HG02840 (cell line): ENCODE data around the gene DDX6.
A peak's percentile ranks its signal among the peaks of the same experiment; 100 is the strongest.
"Not testable (repeated sequence)": the region's sequence is repeated elsewhere in the genome, so short reads cannot be mapped to it uniquely, and the experiment has no call there.

Experiments
- ATAC-seq: cut with Tn5 transposase; IDR thresholded peaks from one replicate; pipeline ENCODE4 v1.9.1; 2021; ENCODE audit warnings: mild to moderate bottlenecking, moderate library complexity, moderate number of reproducible peaks; ENCODE audit not compliant: unreplicated experiment, low FRiP score

Gene DDX6, protein sequence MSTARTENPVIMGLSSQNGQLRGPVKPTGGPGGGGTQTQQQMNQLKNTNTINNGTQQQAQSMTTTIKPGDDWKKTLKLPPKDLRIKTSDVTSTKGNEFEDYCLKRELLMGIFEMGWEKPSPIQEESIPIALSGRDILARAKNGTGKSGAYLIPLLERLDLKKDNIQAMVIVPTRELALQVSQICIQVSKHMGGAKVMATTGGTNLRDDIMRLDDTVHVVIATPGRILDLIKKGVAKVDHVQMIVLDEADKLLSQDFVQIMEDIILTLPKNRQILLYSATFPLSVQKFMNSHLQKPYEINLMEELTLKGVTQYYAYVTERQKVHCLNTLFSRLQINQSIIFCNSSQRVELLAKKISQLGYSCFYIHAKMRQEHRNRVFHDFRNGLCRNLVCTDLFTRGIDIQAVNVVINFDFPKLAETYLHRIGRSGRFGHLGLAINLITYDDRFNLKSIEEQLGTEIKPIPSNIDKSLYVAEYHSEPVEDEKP

DNA sequence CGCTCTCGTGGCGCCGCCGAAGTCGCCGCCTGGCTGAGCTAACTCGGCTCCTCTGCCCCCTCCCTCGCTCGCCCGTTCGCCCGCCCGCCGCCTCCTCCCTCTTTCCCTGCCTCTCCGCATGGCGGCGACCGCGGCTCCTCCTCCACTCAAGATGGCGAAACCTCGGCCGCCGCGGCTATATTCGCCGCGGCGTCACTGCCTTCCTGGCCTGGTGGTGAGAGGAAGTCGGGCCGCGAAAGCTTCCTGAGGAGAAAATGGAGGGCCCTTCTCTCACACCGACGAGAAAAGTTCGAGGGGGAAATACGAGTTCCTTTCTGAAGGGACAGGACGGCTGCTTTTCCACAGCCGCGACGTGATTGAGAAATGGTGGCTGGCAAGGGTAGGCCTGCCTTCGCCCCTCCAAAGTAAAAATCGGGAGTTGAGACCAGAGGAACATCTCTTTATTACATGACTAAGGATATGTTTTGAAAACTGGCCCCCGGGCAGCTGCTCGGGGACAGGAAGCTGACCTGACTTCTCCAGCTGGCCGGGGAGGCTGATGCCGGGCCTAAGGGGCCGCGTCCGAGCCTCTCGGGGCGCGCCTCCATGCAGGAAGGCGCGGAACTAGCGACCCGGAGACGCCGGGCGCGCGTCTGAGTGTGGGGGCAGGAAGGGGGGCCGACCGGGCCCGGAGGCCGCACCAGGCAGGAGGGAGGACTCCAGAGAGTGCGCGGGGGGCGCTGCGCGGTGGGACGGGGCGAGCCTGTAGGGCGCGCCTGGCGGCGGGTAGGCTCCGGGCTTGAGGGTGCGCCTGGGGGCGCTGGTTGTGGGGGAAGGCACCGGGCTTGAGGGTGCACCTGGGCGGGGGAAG lies at the start of gene DDX6:
Gene DDX6 (minus strand): TSS at position 54 of the 850 bp plus-strand sequence. CDS start 4,913 bp downstream, outside the sequence.
- peak; percentile 34 for ATAC-seq

DNA sequence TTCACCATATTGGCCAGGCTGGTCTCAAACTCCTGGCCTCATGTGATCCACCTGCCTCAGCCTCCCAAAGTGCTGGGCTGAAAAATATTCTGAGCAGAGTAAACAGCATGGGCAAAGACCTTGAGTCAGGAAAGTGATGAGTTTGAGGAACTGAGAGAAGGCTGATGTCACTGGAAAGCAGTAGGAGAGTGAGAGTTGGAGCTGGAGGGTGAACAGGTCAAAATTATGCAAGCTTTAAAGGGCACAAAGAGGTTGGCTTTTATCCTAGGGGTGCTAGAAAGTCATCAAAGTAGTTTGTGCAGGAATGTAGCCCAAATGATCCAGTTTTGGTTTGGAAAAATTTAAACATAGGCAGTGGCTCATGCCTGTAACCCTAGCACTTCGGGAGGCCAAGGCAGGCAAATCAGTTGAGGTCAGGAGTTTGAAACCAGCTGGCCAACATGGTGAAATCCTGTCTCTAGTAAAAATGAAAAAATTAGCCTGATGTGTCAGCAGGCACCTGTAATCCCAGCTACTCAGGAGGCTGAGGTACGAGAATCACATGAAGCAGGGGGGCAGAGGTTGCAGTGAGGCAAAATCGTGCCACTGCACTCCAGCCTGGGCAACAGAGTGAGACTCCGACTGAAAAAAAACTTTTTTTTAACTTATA lies 48.1 kb upstream of the DDX6 start:
- peak; percentile 52 for ATAC-seq

DNA sequence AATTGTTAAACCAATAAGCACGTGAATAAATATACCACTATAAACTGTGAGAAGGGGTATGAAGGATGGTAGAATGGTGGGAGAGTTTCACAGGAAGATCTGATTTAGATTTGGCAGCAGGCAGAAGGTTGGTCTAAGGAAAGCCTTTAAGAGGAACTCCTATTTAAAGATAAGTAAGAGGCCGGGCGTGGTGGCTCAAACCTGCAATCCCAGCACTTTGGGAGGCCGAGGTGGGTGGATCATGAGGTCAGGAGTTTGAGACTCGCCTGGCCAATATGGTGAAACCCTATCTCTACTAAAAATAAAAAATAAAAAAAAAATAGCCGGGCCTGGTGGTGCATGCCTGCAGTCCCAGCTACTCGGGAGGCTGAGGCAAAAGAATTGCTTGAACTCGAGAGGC lies 46.9 kb upstream of the DDX6 start:
- no peak for ATAC-seq

DNA sequence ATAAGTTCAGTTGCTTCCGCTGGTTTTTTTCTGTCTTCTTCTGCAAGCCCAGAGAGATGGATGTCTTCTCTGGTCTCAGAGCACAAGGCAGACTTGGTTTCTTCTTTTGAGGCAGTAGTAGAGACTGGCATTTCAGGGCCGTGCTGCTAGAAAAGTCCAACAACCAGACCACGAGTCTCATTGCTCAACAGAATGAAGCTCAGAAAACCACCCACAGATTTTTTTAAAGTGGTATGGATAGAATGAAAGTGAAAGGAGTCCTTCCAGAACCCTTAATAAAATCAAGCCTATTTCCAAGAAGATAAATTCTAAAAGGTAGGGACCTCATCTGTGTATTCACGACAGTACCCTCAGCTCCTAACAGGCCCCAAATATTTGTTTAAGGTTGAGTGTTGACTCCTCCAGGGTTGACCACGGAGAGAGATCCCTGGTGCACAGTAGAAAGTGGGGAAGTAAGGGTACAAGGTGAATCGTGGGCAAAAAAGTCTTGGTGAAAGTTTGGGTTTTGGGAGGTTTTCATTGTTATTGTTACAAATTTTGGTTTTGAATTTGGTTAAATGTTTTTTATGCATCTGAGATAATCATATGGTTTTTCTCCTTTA lies 43.6 kb upstream of the DDX6 start:
- no peak for ATAC-seq

DNA sequence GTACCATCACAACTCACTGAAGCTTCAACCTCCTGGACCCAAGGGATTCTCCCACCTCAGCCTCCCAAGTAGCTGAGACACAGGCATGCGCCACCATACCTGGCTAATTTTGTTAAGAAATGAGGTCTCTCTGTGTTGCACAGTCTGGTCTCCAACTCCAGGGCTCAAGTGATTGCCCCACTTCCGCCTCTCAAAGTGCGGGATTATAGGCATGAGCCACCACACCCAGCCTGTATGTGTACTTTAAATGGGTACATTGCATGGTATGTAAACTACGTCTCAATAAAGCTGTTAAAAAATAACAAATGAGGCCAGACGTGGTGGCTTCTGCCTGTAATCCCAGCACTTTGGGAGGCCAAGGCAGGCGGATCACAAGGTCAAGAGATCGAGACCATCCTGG lies 36.2 kb upstream of the DDX6 start:
- no peak for ATAC-seq

DNA sequence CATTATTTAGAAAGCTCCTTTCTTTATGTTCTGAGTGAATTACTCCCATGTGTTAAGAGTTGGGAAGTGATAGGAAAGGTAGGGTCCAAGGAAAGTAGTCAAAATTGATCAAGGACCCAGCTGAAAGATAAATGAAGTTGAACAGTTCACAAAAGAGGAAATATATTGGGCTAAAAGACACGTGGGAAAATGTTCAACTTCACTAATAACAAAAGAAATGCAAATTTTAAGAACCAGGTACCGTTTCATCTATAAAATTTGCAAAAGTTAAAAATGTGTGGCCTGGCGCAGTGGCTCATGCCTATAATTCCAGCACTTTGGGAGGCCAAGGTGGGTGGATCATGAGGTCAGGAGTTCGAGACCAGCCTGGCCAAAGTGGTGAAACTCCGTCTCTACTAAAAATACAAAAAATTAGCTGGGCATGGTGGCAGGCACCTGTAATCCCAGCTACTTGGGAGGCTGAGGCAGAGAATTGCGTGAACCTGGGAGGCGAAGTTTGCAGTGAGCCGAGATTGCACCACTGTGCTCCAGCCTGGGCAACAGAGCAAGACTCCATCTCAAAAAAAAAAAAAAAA lies 32.1 kb upstream of the DDX6 start:
- ATAC-seq = not testable (repeated sequence)

DNA sequence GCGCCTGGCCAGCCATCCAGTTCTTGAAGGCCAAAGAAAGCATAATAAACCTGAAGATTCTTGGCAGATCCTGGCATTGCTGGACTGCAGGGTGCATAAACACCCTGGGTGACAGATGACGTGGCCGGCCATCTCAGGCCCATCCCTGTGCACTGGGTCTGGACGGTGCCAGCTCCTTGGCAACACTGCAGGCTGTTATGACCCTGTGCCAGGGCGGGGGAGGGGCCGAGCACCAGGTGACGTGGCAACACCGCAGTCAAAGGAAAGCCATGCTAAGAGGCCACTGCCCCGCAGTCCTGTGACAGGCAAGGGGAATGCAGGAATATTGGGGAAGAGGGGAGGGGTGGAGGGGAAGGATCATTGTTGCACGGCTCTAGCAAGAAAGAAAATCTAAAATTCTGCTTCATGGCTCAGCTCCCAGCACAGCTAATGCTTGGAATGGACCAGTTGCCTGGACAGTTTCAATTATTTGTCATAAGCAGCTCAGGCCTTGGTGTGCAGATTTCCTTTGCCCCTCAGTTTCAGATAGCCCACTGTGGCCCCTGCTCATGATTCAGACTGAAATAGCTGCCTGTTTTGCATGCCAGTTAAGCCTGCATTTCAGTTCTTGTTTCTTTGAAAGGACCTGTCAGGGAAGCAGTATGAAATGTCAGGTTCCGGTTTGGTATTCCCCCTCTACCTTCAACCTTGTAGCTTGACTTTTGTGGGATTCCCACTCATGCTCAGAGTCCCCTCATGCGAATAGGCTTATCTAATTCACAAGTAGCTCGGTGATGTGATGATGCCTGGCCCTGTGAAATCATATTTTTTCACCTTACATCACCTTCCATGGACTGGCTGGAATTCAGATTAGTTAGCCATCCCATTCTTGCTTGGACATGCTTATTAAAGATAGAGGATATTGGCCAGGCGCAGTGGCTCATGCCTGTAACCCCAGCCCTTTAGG lies 29.7 kb upstream of the DDX6 start:
- ATAC-seq = peak; percentile 93

DNA sequence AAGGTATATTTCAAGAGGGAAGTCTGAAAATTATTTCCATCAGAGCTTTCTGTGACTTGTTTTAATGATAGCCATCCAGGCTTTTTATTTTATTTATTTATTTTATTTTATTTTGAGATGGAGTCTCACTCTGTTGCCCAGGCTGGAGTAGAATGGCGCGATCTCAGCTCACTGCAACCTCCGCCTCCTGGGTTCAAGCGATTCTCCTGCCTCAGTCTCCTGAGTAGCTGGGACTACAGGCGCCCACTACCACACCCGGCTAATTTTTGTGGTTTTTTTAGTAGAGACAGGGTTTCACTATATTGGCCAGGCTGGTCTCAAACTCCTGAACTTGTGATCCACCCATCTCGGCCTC lies 29.0 kb upstream of the DDX6 start:
- ATAC-seq = not testable (repeated sequence)

DNA sequence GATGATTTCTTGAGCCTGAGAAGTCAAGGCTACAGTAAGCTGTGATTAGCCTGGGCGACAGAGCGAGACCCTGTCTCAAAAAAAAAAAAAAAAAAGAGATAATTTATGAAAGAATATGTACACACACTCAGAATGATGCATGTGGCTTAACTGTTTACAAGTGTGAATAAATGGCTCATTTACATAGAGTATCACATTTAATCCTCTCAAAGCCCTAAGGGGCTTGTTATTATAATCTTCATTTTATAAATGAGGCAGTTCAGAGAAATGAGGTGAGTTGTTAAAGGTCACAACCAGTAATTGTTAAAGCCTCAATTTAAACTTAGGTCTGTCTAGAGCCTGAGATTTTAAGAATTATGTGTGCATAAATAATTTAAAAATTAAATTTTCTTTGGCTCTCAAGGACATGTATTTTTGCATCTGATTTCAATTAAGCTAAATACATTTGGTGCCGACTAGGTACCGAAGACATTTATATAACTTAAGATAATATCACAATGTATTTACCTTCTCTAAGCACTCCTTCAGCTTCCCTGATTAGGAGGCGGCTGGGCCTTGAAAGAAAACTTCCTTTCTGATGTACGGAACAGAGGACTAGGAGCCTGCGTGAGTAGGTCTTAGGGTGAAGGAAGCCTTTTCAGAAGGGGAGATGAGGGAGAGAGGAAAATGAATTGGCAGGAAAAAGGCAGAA lies 28.5 kb upstream of the DDX6 start:
- no peak for ATAC-seq

DNA sequence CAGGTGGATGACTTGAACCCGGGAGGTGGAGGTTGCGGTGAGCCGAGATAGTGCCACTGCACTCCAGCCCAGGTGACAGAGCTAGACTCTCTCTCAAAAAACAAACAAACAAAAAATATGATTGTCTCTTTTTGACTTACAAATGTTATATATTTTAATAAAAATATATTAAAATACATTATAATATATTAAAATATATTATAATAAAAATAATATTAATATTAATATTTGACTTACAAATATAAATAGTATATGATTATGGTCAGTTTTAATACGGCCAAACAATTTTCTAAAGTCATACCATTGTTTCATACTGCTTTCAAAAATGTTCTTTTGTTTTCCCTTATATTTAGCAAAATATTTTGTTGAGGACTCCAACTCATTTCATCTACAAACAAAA lies 27.2 kb upstream of the DDX6 start:
- no peak for ATAC-seq

DNA sequence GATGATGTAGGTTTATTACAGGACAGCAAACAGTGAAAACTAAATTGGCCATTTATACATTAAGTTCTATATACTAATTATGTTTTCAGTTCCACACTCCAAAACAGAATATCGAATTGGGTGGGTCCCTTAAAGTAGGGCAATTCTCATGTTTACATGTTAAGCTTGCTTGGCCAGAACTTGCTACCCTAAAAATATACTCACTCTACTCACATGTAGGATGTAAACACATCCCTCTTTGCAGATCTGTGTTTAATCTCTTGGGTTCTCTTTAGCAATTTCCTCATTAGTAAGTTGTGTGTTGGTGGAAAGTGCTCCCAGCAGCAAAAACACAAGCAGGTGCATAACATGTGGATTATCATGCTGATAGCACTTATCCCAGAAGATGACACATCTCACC lies 22.6 kb upstream of the DDX6 start:
- ATAC-seq = no peak

DNA sequence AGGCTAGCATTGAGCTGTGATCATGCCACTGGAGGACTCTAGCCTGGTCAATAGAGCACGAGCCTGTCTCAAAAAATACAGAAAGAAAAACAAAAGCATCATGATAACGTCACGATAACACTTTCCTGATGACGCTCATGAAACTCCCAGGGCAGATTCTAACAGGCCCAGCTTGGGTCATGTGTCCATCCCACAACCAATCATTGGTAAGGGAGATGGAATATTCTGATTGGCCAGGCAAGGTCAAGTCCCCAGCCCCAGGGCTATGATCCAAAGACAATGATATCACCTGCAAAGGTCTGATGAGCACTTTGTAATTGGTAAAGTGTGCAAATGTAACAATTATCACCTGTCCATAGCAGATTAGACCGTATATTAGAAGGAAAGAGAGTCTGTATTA lies 21.5 kb upstream of the DDX6 start:
- no peak for ATAC-seq

DNA sequence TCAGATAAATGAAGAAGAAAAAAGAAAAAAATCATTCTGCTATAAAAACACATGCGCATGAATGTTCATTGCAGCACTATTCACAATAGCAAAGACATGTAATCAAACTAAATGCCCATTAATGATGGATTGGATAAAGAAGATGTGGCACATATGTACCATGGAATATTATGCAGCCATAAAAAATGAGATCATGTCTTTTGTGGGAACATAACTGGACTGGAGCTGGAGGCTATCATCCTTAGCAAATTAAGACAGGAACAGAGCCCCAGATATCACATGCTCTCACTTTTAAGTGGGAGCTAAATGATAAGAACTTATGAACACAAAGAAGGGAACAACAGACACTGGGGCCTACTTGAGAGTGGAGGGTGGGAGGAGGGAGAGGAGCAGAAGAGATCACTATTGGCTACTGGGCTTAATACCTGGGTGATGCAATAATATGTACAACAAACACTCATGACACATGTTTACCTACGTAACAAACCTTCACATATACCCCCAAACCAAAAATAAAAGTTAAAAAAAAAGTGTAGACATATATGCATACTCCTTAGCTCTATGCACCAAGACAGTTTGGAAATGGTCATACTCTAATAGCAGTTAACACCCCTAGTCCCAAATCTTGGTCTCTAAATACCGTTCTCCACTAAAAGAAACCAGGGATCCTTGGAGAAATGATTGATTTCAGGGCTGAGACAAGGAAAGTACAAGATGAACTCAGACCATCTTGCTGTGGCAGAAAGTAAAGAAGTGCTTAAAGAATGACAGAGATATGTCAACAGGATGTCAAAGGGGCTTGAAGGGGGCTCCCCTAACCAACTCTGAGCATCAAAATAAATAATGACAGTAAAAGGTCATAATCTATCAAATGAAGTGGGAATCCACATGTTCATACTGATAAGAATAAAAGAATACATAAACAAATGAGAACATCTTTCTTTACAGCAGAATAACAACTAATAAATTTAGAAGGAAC lies 17.1 kb upstream of the DDX6 start:
- ATAC-seq = no peak

DNA sequence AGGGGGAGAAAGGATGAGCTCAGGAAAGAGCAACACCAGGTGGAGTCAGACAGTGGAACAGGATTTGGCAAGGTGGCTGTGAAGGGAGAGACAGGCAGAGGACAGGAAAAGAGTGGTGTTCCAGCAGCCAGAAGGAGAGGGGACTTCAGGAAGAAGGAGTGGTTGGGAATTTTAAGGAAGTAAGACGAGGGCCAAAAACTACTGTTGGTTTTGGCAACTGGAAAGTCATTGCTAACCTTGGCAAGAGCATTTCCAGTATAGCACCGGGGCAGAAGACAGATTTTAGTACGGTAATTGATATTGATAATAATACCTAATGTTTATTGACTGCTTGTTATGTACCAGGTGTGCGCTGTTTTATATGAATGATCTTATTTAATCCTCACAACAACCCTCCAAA lies 15.4 kb upstream of the DDX6 start:
- no peak for ATAC-seq

DNA sequence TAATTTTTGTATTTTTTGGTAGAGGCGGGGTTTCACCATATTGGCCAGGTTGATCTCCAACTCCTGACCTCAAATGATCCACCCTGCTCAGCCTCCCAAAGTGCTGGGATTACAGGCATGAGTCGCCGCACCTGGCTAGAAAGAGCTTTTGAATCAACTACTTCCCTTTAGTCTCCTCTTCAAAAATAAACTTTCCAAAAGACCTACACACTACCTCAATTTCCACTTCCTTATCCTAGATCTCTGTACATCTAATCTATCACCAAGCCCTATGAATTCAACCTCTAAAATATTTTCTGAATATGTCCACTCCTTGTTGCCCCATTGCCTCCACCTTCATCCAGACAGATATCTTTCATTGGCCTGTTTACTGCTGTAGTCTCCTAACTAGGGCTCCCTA lies 13.1 kb upstream of the DDX6 start:
- ATAC-seq = no peak

DNA sequence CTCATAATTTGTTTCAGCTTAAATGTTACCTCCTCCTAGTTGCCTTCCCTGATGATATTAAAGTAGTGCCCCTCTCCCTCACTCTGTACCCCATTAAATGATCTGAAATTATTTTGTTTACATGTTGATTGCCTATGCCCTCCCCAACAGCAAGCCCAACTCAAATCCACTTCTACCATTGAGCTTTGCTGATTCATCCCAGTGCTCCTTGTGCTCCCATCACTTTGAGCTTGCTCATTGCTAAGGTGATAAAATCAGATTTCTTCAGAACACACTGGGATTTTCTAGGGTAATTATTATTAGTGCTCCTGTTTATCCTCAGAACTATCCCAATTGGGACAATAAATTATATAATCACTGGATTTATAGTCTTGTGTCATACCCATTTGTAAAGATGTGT lies 8.4 kb upstream of the DDX6 start:
- no peak for ATAC-seq

DNA sequence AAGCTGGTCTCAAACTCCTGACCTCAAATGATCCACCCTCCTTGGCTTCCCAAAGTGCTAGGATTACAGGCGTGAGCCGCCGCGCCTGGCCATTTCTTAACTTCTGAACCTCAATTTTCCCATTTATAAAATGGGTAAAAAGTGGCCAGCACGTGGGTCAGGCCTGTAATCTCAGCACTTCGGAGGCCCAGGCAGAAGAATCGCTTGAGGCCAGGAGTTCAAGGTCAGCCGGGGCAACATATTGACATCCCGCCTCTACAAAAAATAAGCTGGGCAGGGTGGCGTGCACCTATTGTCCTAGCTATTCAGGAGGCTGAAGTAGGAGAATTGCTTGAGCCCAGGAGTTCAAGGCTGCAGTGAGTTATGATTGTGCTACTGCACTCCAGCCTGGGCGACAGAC lies 6.5 kb upstream of the DDX6 start:
- ATAC-seq = no peak
